T follicular helper cell (primary cell): ENCODE data around the gene GLRA2.

Experiments
- DNase-seq: peaks from one replicate; pipeline ENCODE4 v3.0.0-alpha.2; 2020; ENCODE audit warnings: low read depth

The GLRA2 gene

GRCh38 chrX:14700982-14701381 is 171.6 kb downstream of the GLRA2 start:
- no peak for DNase-seq

GRCh38 chrX:14702145-14702544 is 172.8 kb downstream of the GLRA2 start:
- no peak for DNase-seq

- no peak for DNase-seq
Observed at GRCh38 chrX:14712096-14712495, 182.8 kb downstream of the GLRA2 start.

GRCh38 chrX:14717949-14718348 is 188.6 kb downstream of the GLRA2 start:
- DNase-seq = no peak

GRCh38 chrX:14718403-14718802 is 189.1 kb downstream of the GLRA2 start:
- DNase-seq = no peak

- no peak for DNase-seq
Observed at GRCh38 chrX:14729058-14729457, 199.7 kb downstream of the GLRA2 start.

GRCh38 chrX:14738643-14739042 is 209.3 kb downstream of the GLRA2 start:
- no peak for DNase-seq

- DNase-seq = no peak
Observed at GRCh38 chrX:14753441-14753840, 224.1 kb downstream of the GLRA2 start.

- no peak for DNase-seq
Observed at GRCh38 chrX:14758029-14758491, 228.7 kb downstream of the GLRA2 start.

GRCh38 chrX:14775416-14775815 is 246.1 kb downstream of the GLRA2 start:
- no peak for DNase-seq

- no peak for DNase-seq
Observed at GRCh38 chrX:14776901-14777300, 247.6 kb downstream of the GLRA2 start.

GRCh38 chrX:14777525-14777924 is 248.2 kb downstream of the GLRA2 start:
- no peak for DNase-seq

GRCh38 chrX:14779580-14779979 is 250.2 kb downstream of the GLRA2 start:
- no peak for DNase-seq
